ENCODE data around the gene UGT8. TPM values are rescaled to one million over a fixed set of nuclear protein-coding genes. Genes with fewer than 3 reads are reported as not detected.
"Not testable (repeated sequence)": the region's sequence is repeated elsewhere in the genome, so short reads cannot be mapped to it uniquely, and the experiment has no call there.

UGT8 gene
- total RNA-seq, 6 experiments from 2014 or later = not detected

DNA sequence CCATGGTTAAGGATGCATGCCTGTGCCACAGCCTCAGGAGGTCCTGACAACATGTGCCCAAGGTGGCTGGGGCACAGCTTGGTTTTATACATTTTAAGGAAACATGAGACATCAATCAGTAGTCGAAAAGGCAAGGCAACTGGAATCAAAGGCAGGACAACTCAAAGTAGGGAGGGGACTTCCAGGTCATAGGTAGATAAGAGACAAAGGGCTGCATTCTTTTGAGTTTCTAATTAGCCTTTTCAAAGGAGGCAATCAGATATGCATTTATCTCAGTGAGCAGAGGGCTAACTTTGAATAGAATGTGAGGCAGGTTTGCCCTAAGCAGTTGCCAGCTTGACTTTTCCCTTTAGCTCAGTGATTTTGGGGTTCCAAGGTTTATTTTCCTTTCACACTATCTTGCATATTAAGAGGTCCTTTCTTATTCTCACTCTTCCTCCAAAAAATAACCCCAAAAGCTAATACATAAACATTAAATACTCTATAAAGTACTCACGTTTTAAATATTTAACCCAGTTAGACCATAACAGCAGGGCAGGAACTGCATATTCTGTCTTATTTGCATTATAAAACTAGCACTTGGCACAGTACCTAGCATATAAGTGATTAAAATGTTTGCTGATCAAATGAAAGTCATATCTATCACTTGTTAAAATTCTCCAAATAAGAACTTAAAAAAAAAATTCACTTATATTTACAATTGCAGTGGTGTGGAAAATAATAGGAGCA, 36.3 kb upstream of the UGT8 start:
- H3K27me3 Mint-ChIP-seq (ENCODE audit: insufficient read depth) = peaks cover 2% of the 10 kb centered on the region
- H3K27ac Mint-ChIP-seq = no peak overlapping the region
- H3K9me3 Mint-ChIP-seq = peaks cover 14% of the 10 kb centered on the region
- no peaks in the 10 kb centered on the region for H3K36me3 Mint-ChIP-seq (ENCODE audit: low read depth)
- no peaks in the 10 kb centered on the region for H3K4me1 Mint-ChIP-seq (ENCODE audit: low read depth)
- no peak for DNase-seq
- no peak overlapping the region for H3K4me3 Mint-ChIP-seq
- TF ChIP-seq, protein P1, sequence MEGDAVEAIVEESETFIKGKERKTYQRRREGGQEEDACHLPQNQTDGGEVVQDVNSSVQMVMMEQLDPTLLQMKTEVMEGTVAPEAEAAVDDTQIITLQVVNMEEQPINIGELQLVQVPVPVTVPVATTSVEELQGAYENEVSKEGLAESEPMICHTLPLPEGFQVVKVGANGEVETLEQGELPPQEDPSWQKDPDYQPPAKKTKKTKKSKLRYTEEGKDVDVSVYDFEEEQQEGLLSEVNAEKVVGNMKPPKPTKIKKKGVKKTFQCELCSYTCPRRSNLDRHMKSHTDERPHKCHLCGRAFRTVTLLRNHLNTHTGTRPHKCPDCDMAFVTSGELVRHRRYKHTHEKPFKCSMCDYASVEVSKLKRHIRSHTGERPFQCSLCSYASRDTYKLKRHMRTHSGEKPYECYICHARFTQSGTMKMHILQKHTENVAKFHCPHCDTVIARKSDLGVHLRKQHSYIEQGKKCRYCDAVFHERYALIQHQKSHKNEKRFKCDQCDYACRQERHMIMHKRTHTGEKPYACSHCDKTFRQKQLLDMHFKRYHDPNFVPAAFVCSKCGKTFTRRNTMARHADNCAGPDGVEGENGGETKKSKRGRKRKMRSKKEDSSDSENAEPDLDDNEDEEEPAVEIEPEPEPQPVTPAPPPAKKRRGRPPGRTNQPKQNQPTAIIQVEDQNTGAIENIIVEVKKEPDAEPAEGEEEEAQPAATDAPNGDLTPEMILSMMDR (IDR thresholded peaks at IDR 0.05) = no peak

DNA sequence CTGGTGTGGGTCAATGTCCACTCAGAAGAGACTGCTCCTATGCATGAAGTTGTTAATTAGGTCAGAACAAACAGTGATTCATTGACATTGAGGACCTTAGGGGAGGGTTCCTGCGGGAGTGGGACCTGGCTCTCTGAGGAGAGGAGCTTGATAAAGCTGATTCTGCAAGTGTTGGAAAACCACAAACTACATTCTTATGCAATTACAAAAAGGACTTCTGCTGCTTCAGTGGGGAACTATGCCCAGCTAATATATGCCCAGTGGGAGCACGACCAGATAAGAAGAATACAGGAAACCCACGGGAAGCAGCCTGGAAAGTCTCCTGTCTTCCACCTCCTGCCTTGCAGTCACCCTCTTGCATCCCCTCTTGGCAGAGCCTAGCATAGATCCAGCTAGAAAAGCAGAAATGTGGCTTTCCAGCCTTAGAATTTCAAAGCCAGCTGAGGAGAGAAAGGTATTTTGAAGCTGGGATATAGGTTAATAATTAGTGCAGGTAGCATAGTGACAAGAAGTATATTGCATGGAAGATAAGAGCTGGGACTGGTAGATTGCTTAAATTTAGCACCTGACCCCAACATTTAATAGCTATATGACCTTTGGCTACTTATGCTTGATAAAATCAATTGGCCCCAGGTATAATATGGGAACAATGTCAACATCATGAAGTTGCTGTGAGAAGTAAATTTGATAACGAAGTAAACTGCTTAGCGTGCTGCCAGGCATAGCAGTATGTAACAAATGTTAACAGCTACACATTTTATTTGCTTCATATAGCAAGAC, 34.9 kb upstream of the UGT8 start:
- TF ChIP-seq, protein P1 (IDR thresholded peaks at IDR 0.05) = no peak
- no peak for DNase-seq
- H3K4me1 Mint-ChIP-seq (ENCODE audit: low read depth) = no peaks in the 10 kb centered on the region

DNA sequence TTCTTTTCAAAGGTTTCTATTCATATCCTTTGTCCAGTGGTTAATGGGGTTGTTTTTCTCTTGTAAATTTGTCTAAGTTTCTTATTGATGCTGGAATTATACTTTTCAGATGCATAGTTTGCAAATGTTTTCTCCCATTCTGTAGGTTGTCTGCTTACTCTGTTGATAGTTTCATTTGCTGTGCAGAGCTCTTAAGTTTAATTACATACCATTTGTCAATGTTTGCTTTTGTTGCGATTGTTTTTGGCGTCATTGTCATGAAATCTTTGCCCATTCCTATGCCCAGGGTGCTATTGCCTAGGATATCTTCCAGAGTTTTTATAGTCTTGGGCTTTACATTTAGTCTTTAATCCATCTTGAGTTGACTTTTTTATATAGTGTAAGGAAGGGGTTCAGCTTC, 21.2 kb upstream of the UGT8 start:
- Mint-ChIP-seq H3K27me3 (ENCODE audit: insufficient read depth) (no peaks in the 10 kb centered on the region), H3K27ac (no peak overlapping the region), H3K4me1 (ENCODE audit: low read depth) (no peaks in the 10 kb centered on the region), H3K36me3 (ENCODE audit: low read depth) (no peaks in the 10 kb centered on the region), H3K4me3 (no peak overlapping the region), H3K9me3 (no peaks in the 10 kb centered on the region)
- TF ChIP-seq, protein P1 (IDR thresholded peaks at IDR 0.05) = no peak
- no peak for DNase-seq

More for the DNA sequence above, 34.9 kb upstream of the UGT8 start:
- no peak overlapping the region for H3K27ac Mint-ChIP-seq
- H3K27me3 Mint-ChIP-seq (ENCODE audit: insufficient read depth) = peaks cover 2% of the 10 kb centered on the region
- H3K36me3 Mint-ChIP-seq (ENCODE audit: low read depth) = no peaks in the 10 kb centered on the region
- peaks cover 4% of the 10 kb centered on the region for H3K9me3 Mint-ChIP-seq
- H3K4me3 Mint-ChIP-seq = no peak overlapping the region

DNA sequence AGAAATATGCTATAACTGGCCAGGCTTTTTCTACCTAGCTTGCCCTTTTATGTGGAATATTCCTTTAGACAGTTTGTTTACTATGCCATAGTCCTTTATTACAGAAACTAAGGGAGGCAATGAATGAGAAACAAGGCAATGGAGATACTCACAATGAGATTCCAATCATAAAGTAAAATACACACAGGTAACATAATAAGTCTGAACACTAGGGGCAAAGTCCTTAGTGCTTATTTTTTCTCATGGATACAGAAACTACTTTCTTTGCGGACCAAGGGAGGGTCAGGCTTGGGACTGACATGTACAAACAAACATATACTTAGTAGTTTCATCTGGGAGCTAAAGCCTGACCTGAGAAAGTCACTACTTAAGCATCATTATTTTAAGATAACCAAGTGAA, 16.0 kb upstream of the UGT8 start:
- DNase-seq = no peak
- TF ChIP-seq, protein P1 (IDR thresholded peaks at IDR 0.05) = 0 out of 2 replicates have a peak, but pooled peaks have one; percentile 14
- Mint-ChIP-seq H3K9me3 (no peaks in the 10 kb centered on the region), H3K4me1 (ENCODE audit: low read depth) (no peaks in the 10 kb centered on the region), H3K27me3 (ENCODE audit: insufficient read depth) (no peaks in the 10 kb centered on the region), H3K27ac (no peak overlapping the region), H3K4me3 (no peak overlapping the region), H3K36me3 (ENCODE audit: low read depth) (no peaks in the 10 kb centered on the region)

DNA sequence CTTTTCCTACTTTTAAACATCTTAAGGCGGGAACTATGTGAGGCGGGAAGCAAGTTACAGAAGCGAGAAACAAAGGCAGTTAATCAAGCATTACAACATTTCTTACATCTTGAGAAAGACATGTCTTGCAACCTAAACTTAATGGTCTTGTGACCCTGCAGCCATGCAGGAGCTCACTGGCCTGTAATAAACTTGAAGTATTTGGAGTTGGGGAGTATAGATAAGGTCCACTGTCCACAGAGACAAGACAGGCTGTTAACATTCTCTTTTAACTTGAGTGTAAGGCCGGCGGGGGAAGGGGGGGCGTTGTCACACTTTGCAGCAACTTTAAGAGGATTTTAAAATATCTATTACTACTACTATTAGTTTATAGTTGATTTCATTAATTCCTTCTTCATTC, 10.3 kb upstream of the UGT8 start:
- H3K9me3 Mint-ChIP-seq = no peaks in the 10 kb centered on the region
- no peaks in the 10 kb centered on the region for H3K4me1 Mint-ChIP-seq (ENCODE audit: low read depth)
- no peak overlapping the region for H3K4me3 Mint-ChIP-seq
- H3K27ac Mint-ChIP-seq = no peak overlapping the region
- TF ChIP-seq, protein P1 (IDR thresholded peaks at IDR 0.05) = no peak
- no peak for DNase-seq
- peaks cover 4% of the 10 kb centered on the region; the same call in 1 of the 2 replicates for H3K27me3 Mint-ChIP-seq (ENCODE audit: insufficient read depth)
- H3K36me3 Mint-ChIP-seq (ENCODE audit: low read depth) = no peaks in the 10 kb centered on the region

DNA sequence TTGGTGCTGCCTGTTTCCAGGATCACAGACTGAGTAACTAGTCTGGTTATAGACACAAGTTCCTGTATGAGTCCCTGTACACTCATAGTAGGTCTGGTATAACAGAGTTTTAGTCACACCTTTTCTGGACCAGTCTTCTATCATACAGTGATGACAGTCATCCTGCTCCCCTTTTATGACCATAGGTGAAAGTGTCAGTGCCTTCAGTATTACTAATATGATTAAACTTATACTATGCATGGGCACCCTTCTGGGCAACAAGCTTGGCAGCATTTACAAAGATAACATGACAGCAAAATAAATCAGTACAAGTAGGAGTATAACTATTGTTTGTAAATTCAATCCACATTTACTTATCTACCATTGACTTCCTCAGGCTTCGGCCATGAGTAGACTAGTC, 8.2 kb upstream of the UGT8 start:
- not testable (repeated sequence) for H3K27ac Mint-ChIP-seq; DNase-seq; H3K9me3 Mint-ChIP-seq; H3K36me3 Mint-ChIP-seq (ENCODE audit: low read depth); H3K4me1 Mint-ChIP-seq (ENCODE audit: low read depth); H3K27me3 Mint-ChIP-seq (ENCODE audit: insufficient read depth); H3K4me3 Mint-ChIP-seq

Measured in HFFc6 (cell line).